GM20000 (cell line): Measurements from ENCODE around the gene MGAT4B.

Experiments
- DNase-seq: peaks from one replicate; pipeline ENCODE4 v3.0.0; 2012; ENCODE audit warnings: low spot score
- TF ChIP-seq, protein P1 (sequence below): IDR thresholded peaks from 2 replicates; pipeline ENCODE4 v1.5.1; 2012; ENCODE audit warnings: mild to moderate bottlenecking, control low read depth; ENCODE audit errors: extremely low read depth, missing control alignments

Gene MGAT4B

DNA sequence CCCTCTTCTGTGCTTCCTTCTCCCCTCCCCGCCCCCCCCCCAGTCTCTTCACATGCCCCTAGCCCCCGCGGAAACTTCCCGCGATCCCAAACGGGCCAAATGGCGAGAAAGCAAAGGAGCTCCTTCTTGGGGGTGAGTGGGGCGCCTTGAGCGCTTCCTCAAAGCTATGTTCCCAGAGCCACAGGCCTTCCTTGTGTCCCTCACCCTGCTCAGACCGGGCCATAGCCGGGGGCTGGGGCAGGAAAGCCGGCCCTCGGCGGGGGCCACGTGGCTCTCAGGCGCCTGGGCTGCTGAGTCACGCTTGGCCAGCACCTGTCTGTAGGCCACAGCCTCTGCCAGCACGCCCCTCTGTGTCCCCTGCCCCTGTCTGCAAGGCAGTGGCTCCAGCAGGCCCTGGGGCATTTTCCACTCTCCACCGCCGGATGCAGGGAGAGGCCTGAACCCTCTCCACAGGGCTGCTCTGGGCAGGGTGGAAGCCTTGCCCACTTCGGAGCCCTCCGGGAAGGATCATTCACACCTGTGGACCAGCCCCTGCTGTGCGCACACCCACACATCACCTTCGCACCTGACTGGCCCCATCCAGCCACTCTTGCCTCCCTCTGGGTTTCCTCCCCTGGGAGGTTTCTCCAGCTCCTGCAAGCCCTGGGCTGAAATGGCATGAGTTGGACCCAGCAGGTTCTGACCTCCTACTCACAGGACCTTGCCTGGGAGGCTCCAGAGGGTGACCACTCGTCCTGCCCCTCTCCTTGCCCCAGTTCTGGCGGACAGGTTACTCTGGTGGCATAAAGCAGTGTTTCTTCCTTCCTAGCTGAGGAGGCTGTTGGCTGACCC is 12.8 kb upstream of the MGAT4B start:
- TF ChIP-seq, protein P1, sequence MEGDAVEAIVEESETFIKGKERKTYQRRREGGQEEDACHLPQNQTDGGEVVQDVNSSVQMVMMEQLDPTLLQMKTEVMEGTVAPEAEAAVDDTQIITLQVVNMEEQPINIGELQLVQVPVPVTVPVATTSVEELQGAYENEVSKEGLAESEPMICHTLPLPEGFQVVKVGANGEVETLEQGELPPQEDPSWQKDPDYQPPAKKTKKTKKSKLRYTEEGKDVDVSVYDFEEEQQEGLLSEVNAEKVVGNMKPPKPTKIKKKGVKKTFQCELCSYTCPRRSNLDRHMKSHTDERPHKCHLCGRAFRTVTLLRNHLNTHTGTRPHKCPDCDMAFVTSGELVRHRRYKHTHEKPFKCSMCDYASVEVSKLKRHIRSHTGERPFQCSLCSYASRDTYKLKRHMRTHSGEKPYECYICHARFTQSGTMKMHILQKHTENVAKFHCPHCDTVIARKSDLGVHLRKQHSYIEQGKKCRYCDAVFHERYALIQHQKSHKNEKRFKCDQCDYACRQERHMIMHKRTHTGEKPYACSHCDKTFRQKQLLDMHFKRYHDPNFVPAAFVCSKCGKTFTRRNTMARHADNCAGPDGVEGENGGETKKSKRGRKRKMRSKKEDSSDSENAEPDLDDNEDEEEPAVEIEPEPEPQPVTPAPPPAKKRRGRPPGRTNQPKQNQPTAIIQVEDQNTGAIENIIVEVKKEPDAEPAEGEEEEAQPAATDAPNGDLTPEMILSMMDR = no peak
- DNase-seq = peak; percentile 72

DNA sequence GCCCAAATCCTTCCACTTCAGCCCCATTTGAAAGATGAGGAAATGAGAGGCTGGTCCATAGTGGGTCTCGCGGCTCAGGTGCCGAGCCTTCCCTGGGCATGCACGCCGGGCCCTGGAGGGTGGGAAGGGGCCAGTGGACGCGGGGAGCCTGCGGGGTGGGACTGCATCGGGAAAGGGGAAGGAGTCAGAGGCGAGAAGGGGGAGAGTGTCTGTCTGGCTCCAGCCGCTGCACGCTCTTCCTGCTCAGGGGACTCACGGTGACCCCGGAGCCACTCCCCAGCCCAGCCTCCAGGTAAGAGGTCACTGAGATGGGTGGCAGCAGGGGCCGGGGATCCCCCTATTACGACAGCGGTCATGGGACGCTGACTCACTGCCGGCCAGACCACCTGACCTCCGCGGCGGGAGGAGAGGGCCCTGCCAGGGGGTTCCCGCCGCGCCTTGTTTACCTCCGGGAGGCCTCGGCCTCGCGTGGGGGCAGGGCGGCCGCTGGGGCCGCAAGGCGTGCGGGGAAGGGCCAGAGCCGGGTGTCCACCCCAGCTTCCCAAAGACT is 12.2 kb upstream of the MGAT4B start:
- TF ChIP-seq, protein P1 = no peak
- peak; percentile 97 for DNase-seq

DNA sequence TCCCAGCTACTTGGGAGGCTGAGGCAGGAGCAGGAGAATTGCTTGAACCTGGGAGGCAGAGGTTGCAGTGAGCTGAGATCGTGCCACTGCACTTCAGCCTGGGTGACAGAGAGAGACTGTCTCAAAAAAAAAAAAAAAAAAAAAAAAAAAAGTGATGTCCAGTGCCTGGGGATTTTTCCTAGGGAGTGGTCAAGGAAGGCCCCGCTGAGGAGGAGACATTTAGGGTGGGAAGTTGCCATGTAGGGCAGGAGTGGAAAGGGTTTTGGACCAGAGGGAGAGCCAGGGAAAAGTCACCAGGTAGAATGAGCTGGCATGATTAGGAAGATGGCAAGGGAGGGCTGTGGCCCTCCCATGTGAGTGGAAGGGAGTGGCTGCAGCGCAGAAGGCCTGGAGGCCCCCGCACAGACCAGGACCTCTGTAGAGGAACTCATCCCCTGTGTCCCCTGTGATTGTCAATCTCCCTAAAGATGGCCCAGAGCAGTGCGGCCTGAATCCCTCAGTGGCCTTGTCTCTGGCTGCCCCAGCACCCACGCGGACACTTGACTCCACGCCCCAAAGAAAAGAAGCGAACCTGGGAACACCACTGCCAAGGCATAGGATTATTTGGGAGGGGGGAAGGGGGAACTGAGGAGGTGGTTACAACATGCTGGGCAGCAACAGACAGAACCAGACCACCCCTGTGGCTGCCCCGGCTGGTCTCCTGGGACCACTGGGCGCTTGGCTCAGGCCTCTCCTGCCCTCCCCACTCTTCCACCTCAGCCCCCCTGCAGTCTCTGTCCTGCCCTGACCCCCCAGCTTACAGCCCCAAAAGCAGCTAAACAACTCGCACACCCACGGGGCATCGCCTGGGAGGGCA is 11.5 kb upstream of the MGAT4B start:
- DNase-seq = no peak

DNA sequence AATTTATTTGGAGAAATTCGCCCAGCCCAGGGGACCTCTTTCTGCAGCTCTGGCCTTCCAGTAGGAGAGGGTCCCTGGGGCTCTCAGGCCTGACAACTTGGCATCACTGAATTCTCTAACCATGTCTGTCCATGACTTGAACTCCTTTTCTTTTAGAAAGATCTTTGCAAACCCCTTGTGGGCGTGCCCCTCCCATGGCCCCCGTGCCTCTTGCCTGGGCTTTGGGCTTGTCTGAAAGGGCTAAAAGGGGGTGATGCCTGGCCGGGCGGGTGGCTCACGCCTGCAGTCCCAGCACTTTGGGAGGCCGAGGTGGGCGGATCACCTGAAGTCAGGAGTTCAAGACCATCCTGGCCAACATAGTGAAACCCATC is 10.8 kb upstream of the MGAT4B start:
- TF ChIP-seq, protein P1 = no peak
- DNase-seq = no peak

More for the DNA sequence above, 11.5 kb upstream of the MGAT4B start:
- TF ChIP-seq, protein P1 = no peak

DNA sequence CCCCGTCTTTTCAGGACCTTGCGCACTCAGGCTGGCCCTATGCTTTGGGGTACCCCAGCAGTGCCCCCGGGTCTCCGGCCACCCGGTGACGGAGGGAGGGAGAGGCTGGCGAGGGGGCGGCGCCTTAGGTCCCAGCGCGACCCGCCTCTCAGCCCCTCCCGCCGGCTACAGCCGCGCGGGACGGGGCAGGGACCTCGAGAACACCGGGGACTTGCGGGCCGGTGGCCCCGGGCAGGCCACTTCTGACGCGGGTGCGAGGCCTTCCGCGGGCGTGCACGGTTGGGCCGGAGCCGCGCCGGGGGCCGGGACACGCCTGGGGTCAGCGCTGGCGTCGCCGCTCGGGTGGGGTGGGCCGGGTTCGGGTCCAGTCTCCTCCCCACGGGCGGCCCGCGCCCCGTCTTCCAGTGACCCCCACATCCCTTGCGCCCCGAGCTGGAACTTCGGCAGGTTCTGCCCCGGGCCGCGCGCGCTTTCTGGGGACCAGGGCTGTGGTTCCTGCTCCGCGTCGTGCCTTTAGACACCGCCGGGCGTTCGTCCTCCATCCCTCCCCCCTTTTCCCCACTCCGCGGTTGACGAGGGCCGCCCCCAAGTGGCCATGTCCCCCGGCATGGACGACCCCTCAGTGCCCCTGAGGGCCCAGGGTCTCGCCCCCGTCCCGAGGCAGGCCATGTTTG is 10.3 kb upstream of the MGAT4B start:
- TF ChIP-seq, protein P1 = no peak
- DNase-seq = peak; percentile 42

DNA sequence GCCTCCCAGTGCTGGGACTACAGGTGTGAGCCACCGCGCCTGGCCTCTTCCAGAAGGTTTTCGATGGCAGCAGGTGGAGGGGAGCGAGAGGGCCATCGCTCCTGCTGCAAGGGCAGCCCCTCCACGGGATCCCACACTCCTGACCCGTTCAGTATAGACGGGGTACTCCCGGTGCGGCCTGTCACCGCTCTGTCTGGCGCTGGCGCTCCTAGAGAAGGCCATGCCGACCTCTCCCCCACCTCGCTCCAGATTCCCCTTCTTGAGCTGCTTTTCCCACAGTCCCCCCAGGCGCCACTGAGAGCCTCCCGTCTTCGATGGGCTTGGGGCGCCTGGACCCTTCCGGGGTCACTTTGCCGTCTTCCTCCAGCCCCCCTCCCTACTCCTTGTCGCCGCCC is 9.7 kb upstream of the MGAT4B start:
- TF ChIP-seq, protein P1 = no peak
- no peak for DNase-seq
